ENCODE data around the gene ABCC5.

- TF ChIP-seq EZH2 (IDR thresholded peaks at IDR 0.05): no peak
- TF ChIP-seq POLR2AphosphoS5 (IDR thresholded peaks at IDR 0.05; ENCODE audit: borderline replicate concordance, low read depth, low read length): no peak
- TF ChIP-seq FOXP2 (optimal IDR thresholded peaks at IDR 0.05; ENCODE audit: control extremely low read depth, extremely low read length, insufficient read depth): no peak
Observed at GRCh38 chr3:183924956-183925355, 92.7 kb downstream of the ABCC5 start.

Measured in SK-N-MC (cell line).